ENCODE results near the gene E2F2.

DNA sequence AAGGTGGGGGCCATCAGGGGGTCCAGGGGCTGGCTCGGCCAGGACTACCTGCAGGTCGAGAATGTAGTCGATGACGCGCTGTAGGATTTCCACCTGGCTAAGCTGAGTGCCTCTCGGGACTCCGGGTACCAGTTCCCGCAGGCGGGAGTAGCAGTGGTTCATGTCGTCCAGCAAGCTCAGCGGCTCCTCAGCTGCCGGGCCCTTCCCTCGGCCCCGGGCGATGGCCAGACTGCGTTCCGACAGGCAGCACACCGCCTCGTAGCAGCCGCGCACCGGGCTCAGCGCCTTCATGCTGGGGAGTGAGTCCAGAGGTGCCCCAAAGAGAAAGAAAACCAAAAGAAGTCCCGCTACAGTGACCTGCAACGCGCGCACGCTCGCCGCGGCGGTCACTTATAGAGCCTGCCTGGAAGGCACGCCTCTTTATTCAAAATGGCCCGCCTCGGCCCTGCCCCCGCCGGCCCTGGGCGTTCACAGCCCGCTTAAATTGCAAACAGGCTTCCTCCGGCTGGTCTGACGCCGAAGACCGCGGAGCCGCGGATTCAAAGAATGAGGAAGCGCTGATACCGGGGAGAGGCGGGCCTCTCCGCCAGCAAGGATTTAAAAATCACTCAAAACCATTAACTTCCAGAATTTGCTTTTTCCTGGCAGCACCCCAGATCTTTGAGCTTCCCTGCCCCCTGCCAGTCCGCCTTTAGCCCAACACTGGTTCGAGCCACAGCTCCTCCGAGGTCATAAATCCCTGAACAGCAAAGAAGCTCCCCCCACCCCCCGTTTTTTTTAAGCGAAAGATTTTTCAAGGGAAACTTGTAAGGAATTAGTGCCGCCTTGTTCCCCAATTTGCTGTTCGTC lies 28.3 kb upstream of the E2F2 start, which contains the start of gene ID3:
- TF ChIP-seq, protein P1, sequence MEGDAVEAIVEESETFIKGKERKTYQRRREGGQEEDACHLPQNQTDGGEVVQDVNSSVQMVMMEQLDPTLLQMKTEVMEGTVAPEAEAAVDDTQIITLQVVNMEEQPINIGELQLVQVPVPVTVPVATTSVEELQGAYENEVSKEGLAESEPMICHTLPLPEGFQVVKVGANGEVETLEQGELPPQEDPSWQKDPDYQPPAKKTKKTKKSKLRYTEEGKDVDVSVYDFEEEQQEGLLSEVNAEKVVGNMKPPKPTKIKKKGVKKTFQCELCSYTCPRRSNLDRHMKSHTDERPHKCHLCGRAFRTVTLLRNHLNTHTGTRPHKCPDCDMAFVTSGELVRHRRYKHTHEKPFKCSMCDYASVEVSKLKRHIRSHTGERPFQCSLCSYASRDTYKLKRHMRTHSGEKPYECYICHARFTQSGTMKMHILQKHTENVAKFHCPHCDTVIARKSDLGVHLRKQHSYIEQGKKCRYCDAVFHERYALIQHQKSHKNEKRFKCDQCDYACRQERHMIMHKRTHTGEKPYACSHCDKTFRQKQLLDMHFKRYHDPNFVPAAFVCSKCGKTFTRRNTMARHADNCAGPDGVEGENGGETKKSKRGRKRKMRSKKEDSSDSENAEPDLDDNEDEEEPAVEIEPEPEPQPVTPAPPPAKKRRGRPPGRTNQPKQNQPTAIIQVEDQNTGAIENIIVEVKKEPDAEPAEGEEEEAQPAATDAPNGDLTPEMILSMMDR (conservative IDR thresholded peaks at IDR 0.05; ENCODE audit: low read length) = no peak
- no peak for TF ChIP-seq EZH2phosphoT487 (IDR thresholded peaks at IDR 0.05; ENCODE audit: borderline replicate concordance)
